ENCODE results near the gene INHA. TPM values are rescaled to one million over a fixed set of nuclear protein-coding genes. Genes with fewer than 3 reads are reported as not detected.

The INHA gene
- total RNA-seq, 1 experiment from 2014 or later = 1.2 TPM

- no peaks in the 10 kb centered on the region for H3K27me3 Mint-ChIP-seq (ENCODE audit: insufficient read depth, unreplicated experiment)
- no peak overlapping the region for H3K4me3 Mint-ChIP-seq (ENCODE audit: unreplicated experiment)
- no peak for TF ChIP-seq CTCF (IDR thresholded peaks at IDR 0.05; ENCODE audit: unreplicated experiment)
- POLR2A ChIA-PET = no interaction called here
- no TSS peak for BruUV-seq (replicated peaks)
- H3K4me1 Mint-ChIP-seq (ENCODE audit: insufficient read depth, unreplicated experiment) = peaks cover 14% of the 10 kb centered on the region
- CTCF ChIA-PET = interaction anchor here (0.6 to 1.5 kb wide), 3 partner anchors 15 to 27 kb away, joined by 3 to 4 read pairs (median 3); no protein-coding TSS in a partner anchor
- H3K27ac Mint-ChIP-seq (ENCODE audit: low read depth, unreplicated experiment) = no peak overlapping the region
- intact Hi-C loops (cut with micrococcal nuclease) = no loop called here
- H3K36me3 Mint-ChIP-seq (ENCODE audit: insufficient read depth, unreplicated experiment) = peaks cover 7% of the 10 kb centered on the region
- no peak for DNase-seq (ENCODE audit: unreplicated experiment)
- H3K9me3 Mint-ChIP-seq (ENCODE audit: unreplicated experiment) = no peaks in the 10 kb centered on the region
These were observed 3.7 kb downstream of the INHA start for GRCh38 chr2:219575566-219576504.

GRCh38 chr2:219576505-219577388 lies 4.6 kb downstream of the INHA start:
- Mint-ChIP-seq H3K9me3 (ENCODE audit: unreplicated experiment) (no peaks in the 10 kb centered on the region), H3K36me3 (ENCODE audit: insufficient read depth, unreplicated experiment) (peaks cover 5% of the 10 kb centered on the region), H3K4me1 (ENCODE audit: insufficient read depth, unreplicated experiment) (peaks cover 12% of the 10 kb centered on the region), H3K4me3 (ENCODE audit: unreplicated experiment) (no peak overlapping the region), H3K27ac (ENCODE audit: low read depth, unreplicated experiment) (no peak overlapping the region), H3K27me3 (ENCODE audit: insufficient read depth, unreplicated experiment) (no peaks in the 10 kb centered on the region)
- no peak for DNase-seq (ENCODE audit: unreplicated experiment)
- intact Hi-C loops (cut with micrococcal nuclease) = no loop called here
- POLR2A ChIA-PET = interaction anchor here (1.2 to 1.4 kb wide), 2 partner anchors 9 to 17 kb away, joined by 3 to 4 read pairs; no protein-coding TSS in a partner anchor
- TF ChIP-seq CTCF (IDR thresholded peaks at IDR 0.05; ENCODE audit: unreplicated experiment) = no peak
- CTCF ChIA-PET = interaction anchor here (0.7 to 1.5 kb wide), 2 partner anchors 16 to 916 kb away, joined by 3 read pairs; no protein-coding TSS in a partner anchor
- BruUV-seq (replicated peaks) = no TSS peak

GRCh38 chr2:219578811-219579613 lies 6.9 kb downstream of the INHA start:
- Mint-ChIP-seq H3K27me3 (ENCODE audit: insufficient read depth, unreplicated experiment) (no peaks in the 10 kb centered on the region), H3K36me3 (ENCODE audit: insufficient read depth, unreplicated experiment) (no peaks in the 10 kb centered on the region), H3K4me1 (ENCODE audit: insufficient read depth, unreplicated experiment) (peaks cover 7% of the 10 kb centered on the region), H3K9me3 (ENCODE audit: unreplicated experiment) (no peaks in the 10 kb centered on the region), H3K27ac (ENCODE audit: low read depth, unreplicated experiment) (peak overlapping the region; percentile 78), H3K4me3 (ENCODE audit: unreplicated experiment) (peak overlapping the region; percentile 40)
- no TSS peak for BruUV-seq (replicated peaks)
- ChIA-PET POLR2A (interaction anchor here (0.7 to 3.0 kb wide), 4 partner anchors 18 to 234 kb away, joined by 3 to 12 read pairs (median 4); partner anchors contain the start of gene STK11IP), CTCF (interaction anchor here (0.6 to 0.7 kb wide), 2 partner anchors 55 to 150 kb away, joined by 3 to 5 read pairs; no protein-coding TSS in a partner anchor)
- TF ChIP-seq CTCF (IDR thresholded peaks at IDR 0.05; ENCODE audit: unreplicated experiment) = no peak
- intact Hi-C loops (cut with micrococcal nuclease) = no loop called here
- DNase-seq (ENCODE audit: unreplicated experiment) = peak; percentile 74

Measured in MCF 10A (cell line).